ENCODE data around the gene GNPTG. TPM values are rescaled to one million over a fixed set of nuclear protein-coding genes. Genes with fewer than 3 reads are reported as not detected.

The GNPTG gene
- total and polyA plus RNA-seq, 2 of the 8 experiments (the other 6 are each of a cell fraction or from before 2014, with no cell fraction given), result 26.2 to 51.2 TPM

- Histone ChIP-seq H2BK15ac (ENCODE audit: low read length) (no peak overlapping the region), H3K4me2 (ENCODE audit: insufficient read depth in 1 of 2, low read depth in 2 of 2, low read length in 2 of 2) (no peak overlapping the region), H3K27ac (ENCODE audit: low read depth, low read length) (no peak overlapping the region), H2AK5ac (ENCODE audit: low read depth, low read length) (no peak overlapping the region), H2AFZ (ENCODE audit: low read length) (no peak overlapping the region), H3K4me1 (replicated peaks in 1 of 4; ENCODE audit: control insufficient read depth in 3 of 4, insufficient read depth in 4 of 4, low read length in 3 of 4) (no peaks in the 10 kb centered on the region; a peak in 2 of 7 replicates), H3K4me3 (ENCODE audit: extremely low read depth in 1 of 4, insufficient read depth in 2 of 4, low read depth in 3 of 4, low read length in 4 of 4) (no peak overlapping the region), H3K23me2 (ENCODE audit: low read depth, low read length) (no peaks in the 10 kb centered on the region), H3K14ac (ENCODE audit: insufficient read length) (no peak overlapping the region), H3K9ac (replicated peaks in 1 of 4; ENCODE audit: extremely low read depth in 1 of 4, low read depth in 3 of 4, low read length in 3 of 4) (no peak overlapping the region), H3K9me3 (ENCODE audit: insufficient read depth in 2 of 2, low read depth in 1 of 2, low read length in 1 of 2) (no peaks in the 10 kb centered on the region), H2BK12ac (ENCODE audit: low read depth, low read length) (no peak overlapping the region), H4K8ac (ENCODE audit: extremely low read depth, insufficient read depth, low read length) (no peak overlapping the region), H3K4ac (replicated peaks; ENCODE audit: insufficient read length, low read depth, low read length) (no peak overlapping the region), H3K79me1 (ENCODE audit: low read depth, low read length) (peaks cover 10% of the 10 kb centered on the region), H3K36me3 (ENCODE audit: control insufficient read depth in 2 of 4, insufficient read depth in 4 of 4, low read length in 3 of 4) (peaks cover 42 to 62% (median 53%) of the 10 kb centered on the region in 4 experiments), H2BK120ac (replicated peaks; ENCODE audit: low read depth, low read length) (no peak overlapping the region), H2BK20ac (ENCODE audit: low read length) (no peak overlapping the region), H4K91ac (replicated peaks; ENCODE audit: insufficient read length, low read length) (no peak overlapping the region), H4K5ac (ENCODE audit: insufficient read length, low read depth, low read length) (no peak overlapping the region), H3K23ac (ENCODE audit: insufficient read length) (no peak overlapping the region), H3K56ac (replicated peaks; ENCODE audit: insufficient read length, low read depth, low read length) (no peak overlapping the region), H4K20me1 (replicated peaks in 1 of 2; ENCODE audit: control insufficient read depth in 1 of 2, insufficient read depth in 2 of 2, low read length in 2 of 2) (peaks cover 16 to 27% of the 10 kb centered on the region in 2 experiments), H3K27me3 (replicated peaks in 1 of 4; ENCODE audit: control insufficient read depth in 3 of 4, extremely low read depth in 1 of 4, insufficient read depth in 3 of 4, low read length in 3 of 4) (no peaks in the 10 kb centered on the region), H2BK5ac (ENCODE audit: low read depth, low read length) (no peak overlapping the region), H3K79me2 (ENCODE audit: control insufficient read depth in 1 of 2, insufficient read depth in 2 of 2, low read length in 2 of 2) (peaks cover 0 to 10% of the 10 kb centered on the region in 2 experiments; a peak in 1 of 4 replicates), H3K18ac (ENCODE audit: extremely low read depth, low read length) (no peak overlapping the region)
- 94% methylated on average over 8 of the region's 8 CpGs; no CpG with 5 or more reads in 1 of the 2 experiments for WGBS, 2 experiments (ENCODE audit: extremely low coverage in 1 of 2, insufficient coverage in 1 of 2, insufficient read length in 1 of 2, insufficient replicate concordance in 2 of 2, low coverage in 1 of 2, low lambda C conversion rate in 2 of 2, missing lambda C conversion rate in 1 of 2)
- no peak for DNase-seq (ENCODE audit: low read depth in 1 of 2, low spot score in 2 of 2)
- ChIA-PET CTCF (ENCODE audit: partially characterized antibody) (interaction anchor here (0.7 kb wide), 1 partner anchor 15 kb away, joined by 3 read pairs; no protein-coding TSS in a partner anchor), POLR2A (ENCODE audit: partially characterized antibody) (interaction anchor here (6.5 kb wide), 1 partner anchor 8 kb away, joined by 106 read pairs; the partner anchor contains the start of gene UBE2I)
- no peak for FAIRE-seq
- TF ChIP-seq PHF8 (conservative IDR thresholded peaks at IDR 0.05; ENCODE audit: low read depth, low read length), result no peak
Measured at GRCh38 chr16:1322407-1322806, 29.3 kb upstream of the GNPTG start.
